HG03378 (cell line): ENCODE measurements around the gene HPSE2.

Experiments
- ATAC-seq: cut with Tn5 transposase; IDR thresholded peaks from one replicate; pipeline ENCODE4 v1.9.1; 2021; ENCODE audit warnings: mild to moderate bottlenecking, moderate library complexity; ENCODE audit not compliant: unreplicated experiment

The HPSE2 gene

GRCh38 chr10:98628206-98628605 is 607.4 kb downstream of the HPSE2 start:
- no peak for ATAC-seq

GRCh38 chr10:98627711-98628110 is 607.9 kb downstream of the HPSE2 start:
- no peak for ATAC-seq

GRCh38 chr10:98624963-98625362 is 610.7 kb downstream of the HPSE2 start:
- ATAC-seq = no peak

- ATAC-seq = no peak
These were observed 612.5 kb downstream of the HPSE2 start for GRCh38 chr10:98623176-98623575.

GRCh38 chr10:98621630-98622029 is 614.0 kb downstream of the HPSE2 start:
- ATAC-seq = no peak

- no peak for ATAC-seq
These were observed 615.1 kb downstream of the HPSE2 start for GRCh38 chr10:98620503-98620902.

- ATAC-seq = no peak
These were observed 616.2 kb downstream of the HPSE2 start for GRCh38 chr10:98619446-98619845.

GRCh38 chr10:98617906-98618520 is 617.6 kb downstream of the HPSE2 start:
- no peak for ATAC-seq

GRCh38 chr10:98613446-98613845 is 622.2 kb downstream of the HPSE2 start:
- ATAC-seq = no peak

GRCh38 chr10:98611436-98611835 is 624.2 kb downstream of the HPSE2 start:
- no peak for ATAC-seq

- ATAC-seq = no peak
These were observed 624.8 kb downstream of the HPSE2 start for GRCh38 chr10:98610836-98611235.

GRCh38 chr10:98610301-98610700 is 625.4 kb downstream of the HPSE2 start:
- no peak for ATAC-seq

- ATAC-seq = no peak
These were observed 626.4 kb downstream of the HPSE2 start for GRCh38 chr10:98609265-98609664.

GRCh38 chr10:98608411-98608810 is 627.2 kb downstream of the HPSE2 start:
- no peak for ATAC-seq

- no peak for ATAC-seq
These were observed 633.4 kb downstream of the HPSE2 start for GRCh38 chr10:98602224-98602623.

- ATAC-seq = no peak
These were observed 636.5 kb downstream of the HPSE2 start for GRCh38 chr10:98599032-98599610.

GRCh38 chr10:98596404-98596803 is 639.2 kb downstream of the HPSE2 start:
- ATAC-seq = no peak

- ATAC-seq = no peak
These were observed 646.0 kb downstream of the HPSE2 start for GRCh38 chr10:98589691-98590090.

- ATAC-seq = no peak
These were observed 646.6 kb downstream of the HPSE2 start for GRCh38 chr10:98589007-98589406.

GRCh38 chr10:98587156-98587837 is 648.4 kb downstream of the HPSE2 start:
- ATAC-seq = no peak

- ATAC-seq = no peak
These were observed 649.6 kb downstream of the HPSE2 start for GRCh38 chr10:98586096-98586495.

- no peak for ATAC-seq
These were observed 653.3 kb downstream of the HPSE2 start for GRCh38 chr10:98582363-98582762.
